ENCODE measurements around the gene STIP1.

GRCh38 chr11:64237484-64237951 lies 51.5 kb downstream of the STIP1 start:
- no peak for TF ChIP-seq POLR2AphosphoS5 (IDR thresholded peaks at IDR 0.05; ENCODE audit: low read depth, low read length)
- TF ChIP-seq TAF1 (IDR thresholded peaks at IDR 0.05; ENCODE audit: low read depth, low read length) = no peak
- TF ChIP-seq SPI1 (IDR thresholded peaks at IDR 0.05; ENCODE audit: low read depth, low read length) = no peak

All from GM12891 (cell line).